IMR-90 (cell line): ENCODE measurements around the gene NRP2.

Experiments
- BHLHE40 ChIP-seq: fragments of 150-350 bp; IDR thresholded peaks from 2 replicates; pipeline ENCODE4 v1.6.1; 2016; ENCODE audit warnings: mild to moderate bottlenecking, low read depth, low read length
- CEBPB ChIP-seq: IDR thresholded peaks from 2 replicates; pipeline ENCODE4 v1.6.1; 2012; ENCODE audit warnings: low read depth, low read length, improper control_type of control experiment
- CHD1 ChIP-seq: IDR thresholded peaks from 2 replicates; pipeline ENCODE4 v1.6.1; 2012; ENCODE audit warnings: low read depth, low read length, improper control_type of control experiment
- CTCF ChIP-seq: conservative IDR thresholded peaks from 2 replicates; pipeline ENCODE4 v1.5.1; 2012; ENCODE audit warnings: mild to moderate bottlenecking, low read depth, low read length, improper control_type of control experiment
- FOS ChIP-seq: fragments of 150-350 bp; IDR thresholded peaks from 2 replicates; pipeline ENCODE4 v1.6.1; 2016; ENCODE audit warnings: low read depth, low read length
- MAFK ChIP-seq: IDR thresholded peaks from 2 replicates; pipeline ENCODE4 v1.6.1; 2012; ENCODE audit warnings: low read depth, low read length, improper control_type of control experiment
- MAZ ChIP-seq: IDR thresholded peaks from 2 replicates; pipeline ENCODE4 v1.6.1; 2012; ENCODE audit warnings: low read depth, mild to moderate bottlenecking, low read length, improper control_type of control experiment, moderate library complexity, borderline replicate concordance
- MXI1 ChIP-seq: IDR thresholded peaks from 2 replicates; pipeline ENCODE4 v1.6.1; 2012; ENCODE audit warnings: low read depth, mild to moderate bottlenecking, low read length, moderate library complexity, borderline replicate concordance
- POLR2A ChIP-seq: IDR thresholded peaks from 2 replicates; pipeline ENCODE4 v1.6.1; 2012; ENCODE audit warnings: mild to moderate bottlenecking, low read depth, low read length
- RAD21 ChIP-seq: IDR thresholded peaks from 2 replicates; pipeline ENCODE4 v1.6.1; 2012; ENCODE audit warnings: low read length, improper control_type of control experiment
- RCOR1 ChIP-seq: IDR thresholded peaks from 2 replicates; pipeline ENCODE4 v1.6.1; 2012; ENCODE audit warnings: mild to moderate bottlenecking, low read length, improper control_type of control experiment; ENCODE audit not compliant: insufficient replicate concordance
- RFX5 ChIP-seq: IDR thresholded peaks from 2 replicates; pipeline ENCODE4 v1.8.0; 2012; ENCODE audit warnings: low read depth, mild to moderate bottlenecking, low read length, moderate library complexity
- SMC3 ChIP-seq: fragments of 150-350 bp; IDR thresholded peaks from 2 replicates; pipeline ENCODE4 v1.6.1; 2016; ENCODE audit warnings: low read depth, mild to moderate bottlenecking, antibody characterized with exemption, low read length, moderate library complexity
- USF2 ChIP-seq: fragments of 150-350 bp; IDR thresholded peaks from 2 replicates; pipeline ENCODE4 v1.6.1; 2017; ENCODE audit warnings: mild to moderate bottlenecking, antibody characterized with exemption, low read length, low read depth

GRCh38 chr2:205685314-205686055 is 3.2 kb downstream of the NRP2 start:
- no peak for TF ChIP-seq CEBPB
- 0 out of 2 replicates have a peak, but pooled peaks have one; percentile 1 for TF ChIP-seq CTCF
- no peak; the same call in 1 of the 2 replicates for TF ChIP-seq RAD21
- peak; percentile 1; the same call in 1 of the 2 replicates for TF ChIP-seq POLR2A
- TF ChIP-seq MAFK, result no peak
- TF ChIP-seq MXI1, result peak; percentile 50; the same call in 1 of the 2 replicates
- TF ChIP-seq CHD1, result no peak
- no peak for TF ChIP-seq SMC3
- no peak for TF ChIP-seq USF2
- no peak for TF ChIP-seq MAZ
- no peak for TF ChIP-seq BHLHE40
- no peak for TF ChIP-seq RCOR1
- TF ChIP-seq FOS, result no peak
- TF ChIP-seq RFX5, result no peak
